HepG2 (cell line): Measurements from ENCODE around the gene TSNAXIP1. TPM values are rescaled to one million over a fixed set of nuclear protein-coding genes. Genes with fewer than 3 reads are reported as not detected.

Experiments used
- BRD4 ChIP-seq: sonication (generic); formaldehyde crosslinking; IDR thresholded peaks from 2 replicates; pipeline ENCODE4 v1.4.0; 2020; ENCODE audit warnings: missing genetic modification reagents
- DRAP1 ChIP-seq: IDR thresholded peaks from 2 replicates; pipeline ENCODE4 v1.6.1; 2016; ENCODE audit warnings: missing genetic modification reagents, missing compliant biosample characterization
- GTF2F1 ChIP-seq: fragments of 150-350 bp; IDR thresholded peaks from 2 replicates; pipeline ENCODE4 v1.6.1; 2014; ENCODE audit warnings: low read length
- KDM5A ChIP-seq: fragments of 200-600 bp; sonication (generic); IDR thresholded peaks from 2 replicates; pipeline ENCODE4 v1.7.0; 2018; ENCODE audit warnings: antibody characterized with exemption, mild to moderate bottlenecking, low read length, borderline replicate concordance
- PTBP1 ChIP-seq: fragments of 200-400 bp; formaldehyde crosslinking; IDR thresholded peaks from 2 replicates; pipeline ENCODE4 v1.6.1; 2018; ENCODE audit warnings: low read length, low read depth; ENCODE audit not compliant: poor library complexity, severe bottlenecking
- RFXAP ChIP-seq: sonication (generic); formaldehyde crosslinking; IDR thresholded peaks from 2 replicates; pipeline ENCODE4 v1.4.0; 2020; ENCODE audit warnings: missing genetic modification reagents, borderline replicate concordance
- SMAD1 ChIP-seq: sonication (generic); formaldehyde crosslinking; IDR thresholded peaks from 2 replicates; pipeline ENCODE4 v1.4.0; 2020; ENCODE audit warnings: missing genetic modification reagents, low read depth, mild to moderate bottlenecking, borderline replicate concordance
- SRF ChIP-seq: IDR thresholded peaks from 2 replicates; pipeline ENCODE4 v1.6.1; 2011; ENCODE audit warnings: mild to moderate bottlenecking, low read depth, low read length, moderate library complexity
- TBX2 ChIP-seq: sonication (generic); formaldehyde crosslinking; IDR thresholded peaks from 2 replicates; pipeline ENCODE4 v1.5.0; 2020; ENCODE audit warnings: missing genetic modification reagents, mild to moderate bottlenecking, borderline replicate concordance
- ZBTB1 ChIP-seq: sonication (generic); formaldehyde crosslinking; IDR thresholded peaks from 2 replicates; pipeline ENCODE4 v1.4.0; 2020; ENCODE audit warnings: missing genetic modification reagents, borderline replicate concordance
- ZBTB7B ChIP-seq: sonication (generic); formaldehyde crosslinking; IDR thresholded peaks from 2 replicates; pipeline ENCODE4 v1.4.0; 2020; ENCODE audit warnings: missing genetic modification reagents
- ZNF225 ChIP-seq: sonication (generic); formaldehyde crosslinking; IDR thresholded peaks from 2 replicates; pipeline ENCODE4 v1.4.0; 2020; ENCODE audit warnings: mild to moderate bottlenecking, missing genetic modification reagents
- ZNF232 ChIP-seq: sonication (generic); formaldehyde crosslinking; IDR thresholded peaks from 2 replicates; pipeline ENCODE4 v1.4.0; 2020; ENCODE audit warnings: missing genetic modification reagents, borderline replicate concordance
- ZNF260 ChIP-seq: sonication (generic); formaldehyde crosslinking; IDR thresholded peaks from 2 replicates; pipeline ENCODE4 v1.4.0; 2020; ENCODE audit warnings: missing genetic modification reagents, low read depth, mild to moderate bottlenecking, borderline replicate concordance
- ZNF329 ChIP-seq: sonication (generic); formaldehyde crosslinking; IDR thresholded peaks from 2 replicates; pipeline ENCODE4 v1.9.0; 2021; ENCODE audit warnings: low read depth, mild to moderate bottlenecking, missing genetic modification reagents
- ZNF550 ChIP-seq: sonication (generic); formaldehyde crosslinking; IDR thresholded peaks from 2 replicates; pipeline ENCODE4 v1.4.0; 2020; ENCODE audit warnings: mild to moderate bottlenecking, missing genetic modification reagents, borderline replicate concordance
- ZNF652 ChIP-seq: IDR thresholded peaks from 2 replicates; pipeline ENCODE4 v1.6.1; 2016; ENCODE audit warnings: low read depth, borderline replicate concordance
- ZNF687 ChIP-seq: sonication (generic); formaldehyde crosslinking; IDR thresholded peaks from 2 replicates; pipeline ENCODE4 v1.5.1; 2020; ENCODE audit warnings: mild to moderate bottlenecking, missing genetic modification reagents, moderate library complexity
- ZNF766 ChIP-seq: sonication (generic); formaldehyde crosslinking; IDR thresholded peaks from 2 replicates; pipeline ENCODE4 v1.5.0; 2020; ENCODE audit warnings: missing genetic modification reagents, borderline replicate concordance
- ZNF776 ChIP-seq: sonication (generic); formaldehyde crosslinking; IDR thresholded peaks from 2 replicates; pipeline ENCODE4 v1.4.0; 2020; ENCODE audit warnings: mild to moderate bottlenecking, missing genetic modification reagents
- ZNF879 ChIP-seq: sonication (generic); formaldehyde crosslinking; IDR thresholded peaks from 2 replicates; pipeline ENCODE4 v1.8.1; 2023; ENCODE audit warnings: missing genetic modification reagents
- ZUFSP ChIP-seq: sonication (generic); formaldehyde crosslinking; IDR thresholded peaks from 2 replicates; pipeline ENCODE4 v1.9.0; 2021; ENCODE audit warnings: missing genetic modification reagents, mild to moderate bottlenecking, borderline replicate concordance
- polyA plus RNA-seq, 8 experiments: library from polyadenylated mRNA; depleted of rRNA in 3 of 8; stranded (reverse) in 7 of 8; unstranded in 1 of 8; fragments of >200 nt; fragmentation: Illumina TruSeq in 4 of 8; extraction: Trizol in 4 of 8; gene quantifications; 2 replicates each; pipeline versions ENCODE4 v1.2.1 to v1.2.3, GENCODE V29; 2011 to 2016; ENCODE audit warnings: low read depth in 4 of 8, missing spikeins in 1 of 8, mixed read lengths in 1 of 8; ENCODE audit not compliant: insufficient read depth in 1 of 8
- total RNA-seq, 5 experiments: library from RNA; depleted of rRNA; stranded (reverse); fragments of >200 nt; fragmentation: Illumina TruSeq; extraction: Trizol; gene quantifications; 2 replicates each; pipeline ENCODE4 v1.2.3, GENCODE V29; 2016; ENCODE audit warnings: low read depth in 1 of 5

TSNAXIP1 gene
- total and polyA plus RNA-seq, 2 of the 13 experiments (the other 11 are each of a cell fraction or from before 2014, with no cell fraction given), result 0.37 to 0.86 TPM

DNA sequence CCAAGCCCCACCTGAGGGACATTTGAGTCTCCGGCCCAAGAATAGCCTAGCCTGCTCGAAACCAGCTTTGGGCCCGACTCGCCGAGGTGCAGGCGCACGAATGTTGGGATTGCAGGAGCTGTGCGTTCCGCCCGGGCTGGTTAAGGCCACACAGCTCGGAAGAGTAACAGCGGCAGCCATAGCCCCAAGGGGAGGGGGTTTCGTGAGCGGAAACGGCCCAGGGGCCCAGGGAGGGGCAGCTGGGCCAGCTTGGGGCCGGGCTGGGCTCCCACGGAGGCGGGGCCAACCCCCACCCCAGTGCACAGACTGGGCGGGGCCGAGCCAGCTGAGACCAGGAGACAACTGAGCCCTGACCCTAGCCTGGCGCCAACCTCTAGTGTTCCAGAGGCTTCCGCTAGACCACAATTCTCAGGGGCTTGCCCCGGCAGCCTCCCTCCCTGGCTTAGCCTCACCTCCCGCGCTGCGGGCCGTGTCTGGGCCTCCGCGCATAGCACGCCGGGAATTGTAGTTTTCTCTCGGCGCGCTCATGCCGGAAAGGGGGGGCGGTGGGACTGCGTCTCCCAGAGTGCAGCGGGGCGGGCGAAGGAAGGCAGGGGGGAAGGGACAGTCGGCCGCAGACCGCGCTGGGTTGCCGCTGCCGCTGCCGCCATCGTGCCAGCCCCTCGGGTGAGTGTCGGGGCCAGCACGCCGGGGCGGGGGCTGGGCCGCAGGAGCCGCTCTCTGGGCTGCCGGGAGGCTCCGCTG, 39.8 kb downstream of the TSNAXIP1 start, which contains the start of gene NUTF2 (continued):
- peak; percentile 92 for TF ChIP-seq TBX2
- no peak for TF ChIP-seq ZBTB1 (CRISPR knock-in tag)
- TF ChIP-seq ZNF766 (CRISPR knock-in tag), result 0 out of 2 replicates have a peak, but pooled peaks have one; percentile 22
- no peak for TF ChIP-seq SRF
- peak; percentile 73; the same call in 1 of the 2 replicates for TF ChIP-seq RFXAP (CRISPR knock-in tag)
- peak; percentile 72 for TF ChIP-seq KDM5A
- no peak; the same call in 1 of the 2 replicates for TF ChIP-seq ZNF879 (CRISPR knock-in tag)
- no peak for TF ChIP-seq PTBP1
- TF ChIP-seq SMAD1 (CRISPR knock-in tag), result peak; percentile 96
- TF ChIP-seq ZBTB7B, result peak; percentile 62
- peak; percentile 8 for TF ChIP-seq BRD4 (CRISPR knock-in tag)
- peak; percentile 80; the same call in 1 of the 2 replicates for TF ChIP-seq ZNF225
- TF ChIP-seq ZNF260, result no peak
- TF ChIP-seq DRAP1 (CRISPR knock-in tag), result peak; percentile 73
- no peak for TF ChIP-seq ZNF652 (CRISPR knock-in tag)
- 0 out of 2 replicates have a peak, but pooled peaks have one; percentile 44 for TF ChIP-seq GTF2F1
- peak; percentile 78; the same call in 1 of the 2 replicates for TF ChIP-seq ZNF232 (CRISPR knock-in tag)
- TF ChIP-seq ZNF687 (CRISPR knock-in tag), result peak; percentile 96
- TF ChIP-seq ZNF776 (CRISPR knock-in tag), result peak; percentile 75
- peak; percentile 54 for TF ChIP-seq ZNF329
- no peak for TF ChIP-seq ZUFSP (CRISPR knock-in tag)
- peak; percentile 96; the same call in 1 of the 2 replicates for TF ChIP-seq ZNF550 (CRISPR knock-in tag)
